Astrocyte (in vitro differentiated cells and primary cell): ENCODE measurements around the gene KCNA2. TPM values are rescaled to one million over a fixed set of nuclear protein-coding genes. Genes with fewer than 3 reads are reported as not detected.

Experiments used
- DNase-seq: peaks from one replicate; pipeline ENCODE4 v3.0.0-alpha.2; 2010; ENCODE audit warnings: low read depth
- FAIRE-seq: peaks from 2 replicates; lab custom pipeline; 2011; peaks lifted over from hg19 to GRCh38; lab: Jason Lieb, UNC
- H2AFZ ChIP-seq: 2 replicates; pipeline ENCODE4 v1.6.0; 2012; ENCODE audit warnings: low read depth, low read length, inconsistent platforms
- H3K27ac ChIP-seq: 2 replicates; pipeline ENCODE4 v1.5.1; 2011; ENCODE audit warnings: low read depth, low read length, inconsistent platforms
- H3K27me3 ChIP-seq: 2 replicates; pipeline ENCODE4 v1.6.0; 2011; ENCODE audit warnings: low read length, inconsistent platforms; ENCODE audit not compliant: insufficient read depth
- H3K36me3 ChIP-seq: 2 replicates; pipeline ENCODE4 v1.5.1; 2011; ENCODE audit warnings: low read length, inconsistent platforms; ENCODE audit not compliant: insufficient read depth
- H3K4me1 ChIP-seq: 2 replicates; pipeline ENCODE4 v1.5.1; 2011; ENCODE audit warnings: low read length, inconsistent platforms; ENCODE audit not compliant: insufficient read depth
- H3K4me2 ChIP-seq: 2 replicates; pipeline ENCODE4 v1.6.0; 2012; ENCODE audit warnings: low read length, inconsistent platforms
- H3K4me3 ChIP-seq: 2 replicates; pipeline ENCODE4 v1.5.1; 2011; ENCODE audit warnings: low read depth, mild to moderate bottlenecking, low read length, inconsistent platforms; ENCODE audit not compliant: insufficient read depth
- H3K79me2 ChIP-seq: 2 replicates; pipeline ENCODE4 v1.6.0; 2012; ENCODE audit warnings: mild to moderate bottlenecking, low read length, inconsistent platforms; ENCODE audit not compliant: insufficient read depth
- H3K9ac ChIP-seq: 2 replicates; pipeline ENCODE4 v1.6.0; 2012; ENCODE audit warnings: mild to moderate bottlenecking, low read length, inconsistent platforms
- H3K9me3 ChIP-seq: 2 replicates; pipeline ENCODE4 v1.5.1; 2012; ENCODE audit warnings: low read depth, mild to moderate bottlenecking, low read length, inconsistent platforms; ENCODE audit not compliant: insufficient read depth
- H4K20me1 ChIP-seq: 2 replicates; pipeline ENCODE4 v1.6.0; 2012; ENCODE audit warnings: low read length, inconsistent platforms; ENCODE audit not compliant: insufficient read depth
- H3K27ac Mint-ChIP-seq: one replicate; pipeline ENCODE4 v1.8.0; 2021; ENCODE audit warnings: mild to moderate bottlenecking, mixed read lengths; ENCODE audit not compliant: unreplicated experiment
- H3K27me3 Mint-ChIP-seq: one replicate; pipeline ENCODE4 v1.8.0; 2021; ENCODE audit warnings: low read depth, mixed read lengths; ENCODE audit not compliant: unreplicated experiment
- H3K36me3 Mint-ChIP-seq: one replicate; pipeline ENCODE4 v1.8.0; 2021; ENCODE audit warnings: low read depth, mixed read lengths; ENCODE audit not compliant: unreplicated experiment
- H3K4me1 Mint-ChIP-seq: one replicate; pipeline ENCODE4 v1.8.0; 2021; ENCODE audit warnings: low read depth, mixed read lengths; ENCODE audit not compliant: unreplicated experiment
- H3K4me3 Mint-ChIP-seq: one replicate; pipeline ENCODE4 v1.8.0; 2021; ENCODE audit warnings: mild to moderate bottlenecking, moderate library complexity, mixed read lengths; ENCODE audit not compliant: unreplicated experiment
- H3K9me3 Mint-ChIP-seq: one replicate; pipeline ENCODE4 v1.8.0; 2021; ENCODE audit warnings: mild to moderate bottlenecking, mixed read lengths; ENCODE audit not compliant: unreplicated experiment
- CTCF ChIP-seq: IDR thresholded peaks from 2 replicates; pipeline ENCODE4 v1.5.1; 2011; ENCODE audit warnings: low read depth, mild to moderate bottlenecking, inconsistent platforms, low read length, moderate library complexity; ENCODE audit not compliant: insufficient read depth
- EZH2 ChIP-seq: IDR thresholded peaks from 2 replicates; pipeline ENCODE4 v1.6.1; 2012; ENCODE audit warnings: mild to moderate bottlenecking, low read length, inconsistent platforms; ENCODE audit not compliant: insufficient read depth
- total RNA-seq: library from RNA; stranded (reverse); gene quantifications from 2 replicates; pipeline ENCODE4 v1.2.1, GENCODE V29; 2021

The KCNA2 gene
- total RNA-seq, 1 donor from 2014 or later = 0.57 TPM

GRCh38 chr1:110556471-110556807 is 49.7 kb downstream of the KCNA2 start:
- Histone ChIP-seq H3K9ac (no peak overlapping the region), H3K9me3 (no peaks in the 10 kb centered on the region), H3K36me3 (no peaks in the 10 kb centered on the region), H2AFZ (no peak overlapping the region), H3K4me1 (peaks cover 3% of the 10 kb centered on the region), H3K4me2 (no peak overlapping the region), H4K20me1 (no peaks in the 10 kb centered on the region), H3K4me3 (no peak overlapping the region), H3K27me3 (peaks cover 29% of the 10 kb centered on the region), H3K79me2 (no peaks in the 10 kb centered on the region), H3K27ac (no peak overlapping the region)
- Mint-ChIP-seq H3K27ac (no peak overlapping the region), H3K9me3 (peaks cover 3% of the 10 kb centered on the region), H3K4me1 (peaks cover 7% of the 10 kb centered on the region), H3K27me3 (peaks cover 76% of the 10 kb centered on the region), H3K36me3 (peaks cover 2% of the 10 kb centered on the region), H3K4me3 (no peak overlapping the region)
- FAIRE-seq (no peak), DNase-seq (no peak)
- no peak for TF ChIP-seq CTCF
- TF ChIP-seq EZH2 = no peak

GRCh38 chr1:110555807-110556470 is 50.2 kb downstream of the KCNA2 start:
- TF ChIP-seq EZH2 (peak; percentile 8), CTCF (no peak)
- Histone ChIP-seq H3K4me2 (peak overlapping the region; percentile 68), H3K4me1 (peaks cover 3% of the 10 kb centered on the region), H3K9me3 (no peaks in the 10 kb centered on the region), H3K4me3 (no peak overlapping the region), H2AFZ (peak overlapping the region; percentile 16), H3K79me2 (no peaks in the 10 kb centered on the region), H3K36me3 (no peaks in the 10 kb centered on the region), H3K27ac (no peak overlapping the region), H4K20me1 (no peaks in the 10 kb centered on the region), H3K9ac (no peak overlapping the region), H3K27me3 (peaks cover 29% of the 10 kb centered on the region)
- Mint-ChIP-seq H3K4me3 (no peak overlapping the region), H3K27ac (no peak overlapping the region), H3K4me1 (peaks cover 7% of the 10 kb centered on the region), H3K9me3 (peaks cover 3% of the 10 kb centered on the region), H3K27me3 (peaks cover 77% of the 10 kb centered on the region), H3K36me3 (peaks cover 2% of the 10 kb centered on the region)
- FAIRE-seq (no peak), DNase-seq (no peak)
